DND-41 (cell line): ENCODE data around the gene AVEN.

Source experiments
- ATAC-seq: fragments of 200-7000 bp; cut with Tn5 transposase; 3 replicates; pipeline ENCODE4 v1.9.1; 2021; ENCODE audit warnings: low read depth; ENCODE audit not compliant: insufficient read depth
- DNase-seq: peaks from one replicate; pipeline ENCODE4 v3.0.0-alpha.2; 2020
- H2AFZ ChIP-seq: 2 replicates; pipeline ENCODE4 v1.6.0; 2012; ENCODE audit warnings: low read depth, low read length
- H3K27ac ChIP-seq: 2 replicates; pipeline ENCODE4 v1.5.1; 2012; ENCODE audit warnings: low read length, inconsistent platforms
- H3K27me3 ChIP-seq: fragments of 200-600 bp; sonication (generic); 2 replicates; pipeline ENCODE4 v1.6.0; 2012; ENCODE audit warnings: low read length, mild to moderate bottlenecking, inconsistent platforms; ENCODE audit not compliant: insufficient read depth, poor library complexity
- H3K36me3 ChIP-seq: 2 replicates; pipeline ENCODE4 v1.5.1; 2012; ENCODE audit warnings: low read length, inconsistent platforms; ENCODE audit not compliant: insufficient read depth
- H3K4me1 ChIP-seq: 2 replicates; pipeline ENCODE4 v1.5.1; 2012; ENCODE audit warnings: mild to moderate bottlenecking, low read length; ENCODE audit not compliant: insufficient read depth
- H3K4me2 ChIP-seq: 2 replicates; pipeline ENCODE4 v1.6.0; 2012; ENCODE audit warnings: mild to moderate bottlenecking, moderate library complexity, low read length, inconsistent platforms; ENCODE audit not compliant: insufficient read depth
- H3K4me3 ChIP-seq, 2 experiments: fragments of 200-600 bp in 1 of 2; shearing (Covaris generic) in 1 of 2; 2 replicates each; pipeline ENCODE4 v1.5.1; 2012 to 2016; ENCODE audit warnings: inconsistent platforms in 2 of 2, low read length in 2 of 2, mild to moderate bottlenecking in 2 of 2, low read depth in 1 of 2, moderate library complexity in 1 of 2
- H3K79me2 ChIP-seq: 2 replicates; pipeline ENCODE4 v1.6.0; 2012; ENCODE audit warnings: low read length, inconsistent platforms; ENCODE audit not compliant: insufficient read depth
- H3K9ac ChIP-seq: 2 replicates; pipeline ENCODE4 v1.6.0; 2012; ENCODE audit warnings: low read depth, mild to moderate bottlenecking, inconsistent platforms, low read length, moderate library complexity
- H3K9me3 ChIP-seq: 2 replicates; pipeline ENCODE4 v1.5.1; 2012; ENCODE audit warnings: low read length, moderate library complexity, mild to moderate bottlenecking, inconsistent platforms; ENCODE audit not compliant: insufficient read depth, severe bottlenecking
- H4K20me1 ChIP-seq: 2 replicates; pipeline ENCODE4 v1.6.0; 2012; ENCODE audit warnings: low read length; ENCODE audit not compliant: insufficient read depth
- EZH2 ChIP-seq: IDR thresholded peaks from 3 replicates; pipeline ENCODE4 v1.6.1; 2012; ENCODE audit warnings: borderline replicate concordance, low read depth, mild to moderate bottlenecking, moderate library complexity, low read length, inconsistent platforms; ENCODE audit not compliant: severe bottlenecking
- TF ChIP-seq, protein P1 (sequence below): IDR thresholded peaks from 2 replicates; pipeline ENCODE4 v1.5.1; 2012; ENCODE audit warnings: borderline replicate concordance, low read length, moderate library complexity, mild to moderate bottlenecking; ENCODE audit not compliant: poor library complexity, severe bottlenecking; ENCODE audit errors: extremely low read depth

Gene AVEN

GRCh38 chr15:34038023-34038870 lies 757 bp downstream of the AVEN start:
- peak; percentile 79 for ATAC-seq
- Histone ChIP-seq H3K4me3 (peak overlapping the region; percentile 59 to 88; a peak in 3 of 4 replicates), H3K4me2 (peak overlapping the region; percentile 69), H3K9ac (peak overlapping the region; percentile 74), H3K79me2 (no peaks in the 10 kb centered on the region), H3K9me3 (no peaks in the 10 kb centered on the region), H4K20me1 (no peaks in the 10 kb centered on the region), H3K27ac (peak overlapping the region; percentile 87), H2AFZ (peak overlapping the region; percentile 97), H3K4me1 (peaks cover 21% of the 10 kb centered on the region), H3K36me3 (no peaks in the 10 kb centered on the region), H3K27me3 (no peaks in the 10 kb centered on the region)
- DNase-seq = peak; percentile 73
- no peak for TF ChIP-seq EZH2
- TF ChIP-seq, protein P1, sequence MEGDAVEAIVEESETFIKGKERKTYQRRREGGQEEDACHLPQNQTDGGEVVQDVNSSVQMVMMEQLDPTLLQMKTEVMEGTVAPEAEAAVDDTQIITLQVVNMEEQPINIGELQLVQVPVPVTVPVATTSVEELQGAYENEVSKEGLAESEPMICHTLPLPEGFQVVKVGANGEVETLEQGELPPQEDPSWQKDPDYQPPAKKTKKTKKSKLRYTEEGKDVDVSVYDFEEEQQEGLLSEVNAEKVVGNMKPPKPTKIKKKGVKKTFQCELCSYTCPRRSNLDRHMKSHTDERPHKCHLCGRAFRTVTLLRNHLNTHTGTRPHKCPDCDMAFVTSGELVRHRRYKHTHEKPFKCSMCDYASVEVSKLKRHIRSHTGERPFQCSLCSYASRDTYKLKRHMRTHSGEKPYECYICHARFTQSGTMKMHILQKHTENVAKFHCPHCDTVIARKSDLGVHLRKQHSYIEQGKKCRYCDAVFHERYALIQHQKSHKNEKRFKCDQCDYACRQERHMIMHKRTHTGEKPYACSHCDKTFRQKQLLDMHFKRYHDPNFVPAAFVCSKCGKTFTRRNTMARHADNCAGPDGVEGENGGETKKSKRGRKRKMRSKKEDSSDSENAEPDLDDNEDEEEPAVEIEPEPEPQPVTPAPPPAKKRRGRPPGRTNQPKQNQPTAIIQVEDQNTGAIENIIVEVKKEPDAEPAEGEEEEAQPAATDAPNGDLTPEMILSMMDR = no peak

DNA sequence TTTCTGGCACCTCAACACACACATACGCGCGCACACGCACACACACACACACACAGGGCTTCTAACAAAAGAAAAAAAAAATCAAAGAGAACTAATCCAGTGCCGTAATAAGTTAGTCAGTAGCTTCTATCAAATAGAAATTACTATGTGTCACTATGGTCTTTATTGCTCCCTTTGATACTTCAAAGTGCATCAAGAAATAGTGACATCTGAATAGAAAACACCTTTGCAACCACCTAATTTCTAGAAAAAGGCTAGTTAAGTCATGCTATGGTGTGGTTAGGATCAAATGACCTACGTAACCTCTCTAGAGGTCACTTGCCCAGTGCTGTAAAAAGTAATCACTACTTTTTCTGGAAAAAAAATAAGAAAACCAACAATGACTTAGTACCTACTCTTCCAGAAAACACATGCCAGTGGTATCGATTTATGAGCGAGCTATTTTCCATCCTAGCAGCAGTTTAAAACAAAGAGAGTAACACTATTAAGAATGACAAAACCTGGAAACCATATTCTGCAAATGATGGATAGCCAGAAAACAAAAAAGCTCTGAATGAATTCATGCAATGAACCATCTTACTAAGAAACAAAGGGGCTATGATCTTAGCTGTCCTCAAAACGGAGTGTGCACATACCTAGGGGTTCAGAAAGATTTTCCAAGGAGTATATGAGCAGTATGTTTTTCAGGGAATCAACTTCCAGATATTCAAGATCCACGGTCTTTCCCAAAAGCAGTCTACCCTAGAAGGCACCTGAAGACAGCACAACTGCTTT lies 6.8 kb downstream of the AVEN start:
- Histone ChIP-seq H4K20me1 (no peaks in the 10 kb centered on the region), H3K4me1 (peaks cover 2% of the 10 kb centered on the region; the same call in 1 of the 2 replicates), H3K9me3 (no peaks in the 10 kb centered on the region), H3K27me3 (no peaks in the 10 kb centered on the region), H3K4me2 (no peak overlapping the region), H3K79me2 (no peaks in the 10 kb centered on the region; the same call in 1 of the 2 replicates), H3K4me3 (no peak overlapping the region), H2AFZ (no peak overlapping the region), H3K27ac (no peak overlapping the region), H3K9ac (no peak overlapping the region), H3K36me3 (no peaks in the 10 kb centered on the region)
- no peak for ATAC-seq
- TF ChIP-seq EZH2 = no peak
- TF ChIP-seq, protein P1 = no peak
- no peak for DNase-seq

GRCh38 chr15:34027606-34028005 lies 11.4 kb downstream of the AVEN start:
- no peak overlapping the region for H3K9ac ChIP-seq
- H3K4me2 ChIP-seq = no peak overlapping the region
- H2AFZ ChIP-seq = no peak overlapping the region
- ATAC-seq (no peak), DNase-seq (no peak)
- TF ChIP-seq, protein P1 = no peak
- no peak for TF ChIP-seq EZH2
- H3K27me3 ChIP-seq = no peaks in the 10 kb centered on the region
- no peaks in the 10 kb centered on the region for H3K9me3 ChIP-seq
- H4K20me1 ChIP-seq = no peaks in the 10 kb centered on the region
- H3K79me2 ChIP-seq = no peaks in the 10 kb centered on the region; the same call in 1 of the 2 replicates
- no peaks in the 10 kb centered on the region for H3K4me1 ChIP-seq
- no peak overlapping the region for H3K4me3 ChIP-seq
- H3K27ac ChIP-seq = no peak overlapping the region
- no peaks in the 10 kb centered on the region for H3K36me3 ChIP-seq
